HK-2 (cell line): ENCODE results near the gene SPAAR.

Source experiments
- DNase-seq: peaks from one replicate; pipeline ENCODE4 v3.0.0-alpha.2; 2018; ENCODE audit not compliant: unreplicated experiment

The SPAAR gene

GRCh38 chr9:35948451-35948850, 39.2 kb downstream of the SPAAR start:
- no peak for DNase-seq

GRCh38 chr9:35948901-35949318, 39.6 kb downstream of the SPAAR start:
- no peak for DNase-seq

GRCh38 chr9:35951736-35952135, 42.4 kb downstream of the SPAAR start:
- DNase-seq: no peak

- DNase-seq: no peak
These were observed 43.4 kb downstream of the SPAAR start for GRCh38 chr9:35952526-35953191.

GRCh38 chr9:35954942-35955546, 45.8 kb downstream of the SPAAR start:
- peak; percentile 29 for DNase-seq

GRCh38 chr9:35956651-35957050, 47.4 kb downstream of the SPAAR start:
- no peak for DNase-seq

- DNase-seq: no peak
These were observed 49.0 kb downstream of the SPAAR start, which contains the start of gene OR2S2 for GRCh38 chr9:35958104-35958837. TSS of gene OR2S2 (minus strand) at chr9:35958154. CDS start at chr9:35958098, 56 bp downstream.

- DNase-seq: no peak
These were observed 50.9 kb downstream of the SPAAR start for GRCh38 chr9:35960039-35960655.
